ENCODE data around the gene SPEN.

- no peak for TF ChIP-seq CTCF (IDR thresholded peaks at IDR 0.05)
- no peak for TF ChIP-seq POLR2A (IDR thresholded peaks at IDR 0.05)
Observed at GRCh38 chr1:15843826-15844572, 3.5 kb upstream of the SPEN start.
